ENCODE data around the gene GSE1. TPM values are rescaled to one million over a fixed set of nuclear protein-coding genes. Genes with fewer than 3 reads are reported as not detected.

Gene GSE1
- polyA plus RNA-seq, 1 donor (not counting 4 experiments of a cell fraction or from before 2014, with no cell fraction given): 5.0 TPM

- H3K9me3 ChIP-seq (ENCODE audit: control insufficient read depth, low read depth, low read length): no peaks in the 10 kb centered on the region
- FAIRE-seq: no peak
Observed at GRCh38 chr16:85641776-85642176, 28.7 kb downstream of the GSE1 start.

GRCh38 chr16:85642762-85643358 lies 29.7 kb downstream of the GSE1 start:
- FAIRE-seq (no peak), DNase-seq (ENCODE audit: low read depth, low spot score) (no peak)
- Histone ChIP-seq H3K4me3 (ENCODE audit: control insufficient read depth in 2 of 3, extremely low read depth in 1 of 3, insufficient read depth in 2 of 3, low read depth in 1 of 3, low read length in 3 of 3) (no peak overlapping the region), H3K9me3 (ENCODE audit: control insufficient read depth, low read depth, low read length) (no peaks in the 10 kb centered on the region), H3K9ac (ENCODE audit: control insufficient read depth, extremely low read depth, insufficient read depth, low read length) (no peak overlapping the region), H3K79me2 (ENCODE audit: control insufficient read depth, insufficient read depth, low read length) (no peaks in the 10 kb centered on the region), H3K27me3 (ENCODE audit: control insufficient read depth, extremely low read depth, insufficient read depth, low read length) (peaks cover 21% of the 10 kb centered on the region), H3K27ac (ENCODE audit: control insufficient read depth, insufficient read depth, low read length) (no peak overlapping the region), H3K4me1 (ENCODE audit: control insufficient read depth, extremely low read depth, insufficient read depth, low read length) (peaks cover 22% of the 10 kb centered on the region), H3K36me3 (ENCODE audit: control insufficient read depth in 2 of 2, extremely low read depth in 1 of 2, insufficient read depth in 2 of 2, low read length in 2 of 2) (peaks cover 0 to 2% of the 10 kb centered on the region in 2 experiments), H3K4me2 (ENCODE audit: control insufficient read depth, extremely low read depth, insufficient read depth, low read depth, low read length) (no peak overlapping the region), H4K20me1 (ENCODE audit: control insufficient read depth, extremely low read depth, insufficient read depth, low read length) (peaks cover 8% of the 10 kb centered on the region), H3K9me1 (ENCODE audit: control insufficient read depth, extremely low read depth, insufficient read depth, low read length) (no peaks in the 10 kb centered on the region), H2AFZ (ENCODE audit: control insufficient read depth, low read length) (no peak overlapping the region)
- dilution Hi-C loops (cut with MboI; ENCODE audit: extremely low pct_ligation_motif_present, low sequenced_read_pairs): no loop called here
- TF ChIP-seq EZH2 (IDR thresholded peaks at IDR 0.05; ENCODE audit: low read length) (no peak), CTCF (optimal IDR thresholded peaks at IDR 0.05 in 1 of 3, IDR thresholded peaks at IDR 0.05 in 1 of 3, conservative IDR thresholded peaks at IDR 0.05 in 1 of 3; ENCODE audit: extremely low read depth in 1 of 3, insufficient read depth in 2 of 3, low read length in 3 of 3) (no peak)

More at GRCh38 chr16:85641776-85642176, 28.7 kb downstream of the GSE1 start:
- DNase-seq (ENCODE audit: low read depth, low spot score): no peak
- H4K20me1 ChIP-seq (ENCODE audit: control insufficient read depth, extremely low read depth, insufficient read depth, low read length): peaks cover 8% of the 10 kb centered on the region
- H3K4me2 ChIP-seq (ENCODE audit: control insufficient read depth, extremely low read depth, insufficient read depth, low read depth, low read length): no peak overlapping the region
- no peak overlapping the region for H3K9ac ChIP-seq (ENCODE audit: control insufficient read depth, extremely low read depth, insufficient read depth, low read length)
- no peak overlapping the region for H3K4me3 ChIP-seq (ENCODE audit: control insufficient read depth in 2 of 3, extremely low read depth in 1 of 3, insufficient read depth in 2 of 3, low read depth in 1 of 3, low read length in 3 of 3)
- H3K27me3 ChIP-seq (ENCODE audit: control insufficient read depth, extremely low read depth, insufficient read depth, low read length): peaks cover 21% of the 10 kb centered on the region
- peaks cover 22% of the 10 kb centered on the region for H3K4me1 ChIP-seq (ENCODE audit: control insufficient read depth, extremely low read depth, insufficient read depth, low read length)
- H3K27ac ChIP-seq (ENCODE audit: control insufficient read depth, insufficient read depth, low read length): no peak overlapping the region
- TF ChIP-seq EZH2 (IDR thresholded peaks at IDR 0.05; ENCODE audit: low read length) (no peak), CTCF (optimal IDR thresholded peaks at IDR 0.05 in 1 of 3, IDR thresholded peaks at IDR 0.05 in 1 of 3, conservative IDR thresholded peaks at IDR 0.05 in 1 of 3; ENCODE audit: extremely low read depth in 1 of 3, insufficient read depth in 2 of 3, low read length in 3 of 3) (no peak)
- no peaks in the 10 kb centered on the region for H3K9me1 ChIP-seq (ENCODE audit: control insufficient read depth, extremely low read depth, insufficient read depth, low read length)
- H3K79me2 ChIP-seq (ENCODE audit: control insufficient read depth, insufficient read depth, low read length): no peaks in the 10 kb centered on the region
- H3K36me3 ChIP-seq (ENCODE audit: control insufficient read depth in 2 of 2, extremely low read depth in 1 of 2, insufficient read depth in 2 of 2, low read length in 2 of 2): peaks cover 0 to 2% of the 10 kb centered on the region in 2 experiments
- H2AFZ ChIP-seq (ENCODE audit: control insufficient read depth, low read length): no peak overlapping the region
- dilution Hi-C loops (cut with MboI; ENCODE audit: extremely low pct_ligation_motif_present, low sequenced_read_pairs): no loop called here

Measured in keratinocyte (primary cell).